Neural progenitor cell (in vitro differentiated cells): Measurements from ENCODE around the gene COX19.

Experiments
- CTCF ChIP-seq: fragments of 200-600 bp; sonication (generic); IDR thresholded peaks from 2 replicates; pipeline ENCODE4 v1.5.1; 2017; ENCODE audit warnings: antibody characterized with exemption, mild to moderate bottlenecking
- EZH2 ChIP-seq: fragments of 200-600 bp; sonication (generic); IDR thresholded peaks from 2 replicates; pipeline ENCODE4 v1.6.1; 2017; ENCODE audit warnings: antibody characterized with exemption, mild to moderate bottlenecking, moderate library complexity

- TF ChIP-seq CTCF, result no peak
- TF ChIP-seq EZH2, result no peak
Measured at GRCh38 chr7:975702-976473, 539 bp upstream of the COX19 start.
